Activated CD8-positive, alpha-beta memory T cell treated with anti-CD3 and anti-CD28 coated beads, Interleukin-2, amount 10 ng/mL, durations not matched to agents 7 days and 5 days (primary cell): Measurements from ENCODE around the gene OBI1. TPM values are rescaled to one million over a fixed set of nuclear protein-coding genes. Genes with fewer than 3 reads are reported as not detected.

ENCODE experiments used
- ATAC-seq: fragments of 150-1000 bp; cut with Tn5 transposase; one replicate; pipeline ENCODE4 v1.10.0; 2021; ENCODE audit warnings: moderate library complexity
- CTCF ChIA-PET: fragments of 350-600 bp; sonication (Branson Sonifier 250); formaldehyde crosslinking; loops from one replicate; lab custom pipeline; 2021; ENCODE audit warnings: antibody characterized with exemption; lab: Charles Lee
- DNase-seq: peaks from one replicate; pipeline ENCODE4 v3.0.0-alpha.2; 2020
- H3K27ac Mint-ChIP-seq: one replicate; pipeline ENCODE4 v1.8.0; 2021; ENCODE audit warnings: mild to moderate bottlenecking, mixed read lengths
- H3K27me3 Mint-ChIP-seq: one replicate; pipeline ENCODE4 v1.8.0; 2021; ENCODE audit warnings: mixed read lengths
- H3K36me3 Mint-ChIP-seq: one replicate; pipeline ENCODE4 v1.8.0; 2021; ENCODE audit warnings: mild to moderate bottlenecking, mixed read lengths
- H3K4me1 Mint-ChIP-seq: one replicate; pipeline ENCODE4 v1.8.0; 2021; ENCODE audit warnings: mixed read lengths
- H3K4me3 Mint-ChIP-seq: one replicate; pipeline ENCODE4 v1.8.0; 2021; ENCODE audit warnings: mild to moderate bottlenecking, moderate library complexity, mixed read lengths
- H3K9me3 Mint-ChIP-seq: one replicate; pipeline ENCODE4 v1.8.0; 2022; ENCODE audit warnings: low read depth, mixed read lengths
- total RNA-seq, 2 experiments: library from RNA; stranded (reverse); gene quantifications; one replicate each; pipeline ENCODE4 v1.2.3, GENCODE V29; 2021

Gene OBI1
- total RNA-seq, 2 experiments from 2014 or later: 18.1 to 21.1 TPM

GRCh38 chr13:78604782-78605611 lies 54.0 kb downstream of the OBI1 start:
- peaks cover 47% of the 10 kb centered on the region for H3K4me1 Mint-ChIP-seq
- H3K4me3 Mint-ChIP-seq: no peak overlapping the region
- H3K27ac Mint-ChIP-seq: no peak overlapping the region
- H3K27me3 Mint-ChIP-seq: peaks cover 91% of the 10 kb centered on the region
- CTCF ChIA-PET: interaction anchor here (0.6 kb wide), 1 partner anchor 425 kb away, joined by 3 read pairs; no protein-coding TSS in a partner anchor
- DNase-seq (no peak), ATAC-seq (no peak)
- no peaks in the 10 kb centered on the region for H3K9me3 Mint-ChIP-seq
- peaks cover 7% of the 10 kb centered on the region for H3K36me3 Mint-ChIP-seq

- Mint-ChIP-seq H3K27ac (peak within 1 kb of the TSS; percentile 74), H3K4me1 (peaks cover 40% of the 10 kb centered on the region), H3K36me3 (peaks cover 7% of the 10 kb centered on the region), H3K9me3 (no peaks in the 10 kb centered on the region), H3K27me3 (peaks cover 91% of the 10 kb centered on the region), H3K4me3 (peak within 1 kb of the TSS; percentile 69)
- peak; percentile 91 for ATAC-seq
- DNase-seq: peak; percentile 84
- CTCF ChIA-PET: interaction anchor here (1.0 kb wide), 1 partner anchor 56 kb away, joined by 4 read pairs; the partner anchor contains the start of gene OBI1
Measured at GRCh38 chr13:78603240-78603957, 55.6 kb downstream of the OBI1 start, which contains the start of gene POU4F1. TSS of gene POU4F1 (minus strand) at chr13:78603552. CDS start at chr13:78603326, 226 bp downstream.

DNA sequence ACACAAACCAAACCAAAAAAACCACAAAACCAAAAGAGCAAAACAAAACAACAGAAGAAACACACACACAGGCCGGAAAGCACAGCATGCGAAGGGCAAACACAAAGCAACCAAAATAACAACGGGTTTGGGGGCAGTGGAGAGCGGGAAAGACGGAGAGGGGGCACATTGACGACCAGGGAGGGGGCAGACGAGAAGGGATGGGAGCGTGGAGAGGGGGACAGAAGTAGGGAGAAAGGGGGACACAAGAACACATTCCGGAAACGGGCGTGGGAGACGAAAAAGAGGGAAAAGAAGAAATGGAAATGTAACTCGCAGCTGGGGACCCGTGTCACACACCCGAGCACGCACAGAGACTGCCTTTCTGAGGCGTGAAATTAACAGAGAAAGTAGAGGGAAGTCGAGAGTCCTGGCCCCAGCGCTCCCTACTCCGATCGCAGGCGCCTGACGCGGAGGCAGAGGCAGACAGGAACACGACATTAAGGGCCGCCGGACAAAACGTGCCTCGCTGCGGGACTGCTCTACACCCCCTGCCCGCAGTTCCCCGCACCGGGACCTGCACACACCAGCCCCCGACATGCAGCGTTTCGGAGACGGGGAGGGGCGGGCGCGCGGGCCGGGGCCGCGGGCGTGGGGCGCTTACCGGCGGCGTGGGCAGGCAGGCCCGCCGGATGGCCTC lies 56.3 kb downstream of the OBI1 start:
- Mint-ChIP-seq H3K4me1 (peaks cover 36% of the 10 kb centered on the region), H3K27me3 (peaks cover 90% of the 10 kb centered on the region), H3K4me3 (peak overlapping the region; percentile 59), H3K36me3 (peaks cover 7% of the 10 kb centered on the region), H3K9me3 (no peaks in the 10 kb centered on the region), H3K27ac (peak overlapping the region; percentile 65)
- CTCF ChIA-PET: no interaction called here
- DNase-seq (no peak), ATAC-seq (peak; percentile 24)

- Mint-ChIP-seq H3K9me3 (no peaks in the 10 kb centered on the region), H3K27me3 (peaks cover 90% of the 10 kb centered on the region), H3K4me3 (peak overlapping the region; percentile 59), H3K27ac (peak overlapping the region; percentile 65), H3K4me1 (peaks cover 33% of the 10 kb centered on the region), H3K36me3 (peaks cover 7% of the 10 kb centered on the region)
- no peak for ATAC-seq
- CTCF ChIA-PET: no interaction called here
- no peak for DNase-seq
Measured at GRCh38 chr13:78601874-78602560, 56.9 kb downstream of the OBI1 start.

DNA sequence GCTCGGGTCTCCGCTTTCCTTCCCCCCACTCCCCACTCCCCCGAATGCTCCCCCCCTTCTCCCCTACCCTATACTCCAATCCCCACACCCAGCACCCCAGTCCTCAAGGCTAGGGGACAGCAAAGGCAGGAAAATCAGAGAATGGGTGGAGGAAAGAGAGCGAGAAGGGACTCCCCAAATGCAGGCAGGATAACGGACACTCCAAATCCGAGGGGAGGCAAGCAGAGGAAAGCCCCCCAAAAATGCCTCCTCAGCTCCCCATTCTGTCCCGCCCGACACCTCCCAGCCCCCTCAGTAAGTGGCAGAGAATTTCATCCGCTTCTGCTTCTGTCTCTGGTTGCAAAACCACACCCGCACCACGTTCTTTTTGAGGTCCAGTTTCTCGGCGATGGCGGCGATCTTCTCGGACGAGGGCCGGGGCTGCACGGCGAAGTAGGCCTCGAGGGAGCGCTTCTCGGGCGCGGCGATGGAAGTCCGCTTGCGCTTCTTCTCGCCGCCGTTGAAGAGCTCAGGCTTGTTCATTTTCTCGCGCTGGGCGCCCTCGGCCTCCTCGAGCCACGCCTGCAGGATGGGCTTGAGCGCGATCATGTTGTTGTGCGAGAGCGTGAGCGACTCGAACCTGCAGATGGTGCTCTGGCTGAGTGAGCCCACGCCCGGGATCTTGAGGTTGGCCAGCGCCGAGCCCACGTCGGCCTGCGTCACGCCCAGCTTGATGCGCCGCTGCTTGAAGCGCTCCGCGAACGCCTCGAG lies 57.7 kb downstream of the OBI1 start:
- peak overlapping the region; percentile 40 for H3K27ac Mint-ChIP-seq
- no peak for ATAC-seq

DNA sequence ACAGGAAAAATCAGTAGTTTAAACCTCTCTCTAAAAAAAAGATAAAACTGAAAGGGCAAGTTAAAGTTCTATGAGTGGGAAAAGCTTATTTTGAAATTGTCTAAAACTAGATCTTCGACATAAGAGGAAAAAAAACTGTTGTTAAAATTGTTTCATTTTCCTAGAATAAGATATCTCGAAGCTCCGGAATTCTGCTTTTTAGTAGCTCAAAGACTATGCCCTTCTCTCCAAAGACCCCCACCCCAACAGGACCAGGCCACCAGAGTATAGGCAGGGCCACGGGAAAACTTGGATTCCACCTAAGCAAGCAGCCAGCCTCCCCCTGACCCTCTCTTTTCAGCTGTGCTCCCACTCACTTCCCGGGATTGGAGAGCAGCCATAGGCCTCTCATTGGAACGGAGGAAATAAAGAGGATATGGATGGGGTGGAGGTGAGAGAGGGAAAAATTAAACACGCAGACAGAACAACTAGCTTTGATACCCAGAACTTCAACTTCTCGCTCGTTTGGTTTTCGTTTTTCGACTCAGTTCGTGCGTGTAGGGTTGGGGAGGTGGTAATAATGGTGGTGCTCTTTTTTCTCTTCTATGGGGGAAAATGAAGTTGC lies 58.6 kb downstream of the OBI1 start:
- DNase-seq (no peak), ATAC-seq (no peak)
- peaks cover 7% of the 10 kb centered on the region for H3K36me3 Mint-ChIP-seq
- H3K4me3 Mint-ChIP-seq: peak overlapping the region; percentile 13
- H3K27me3 Mint-ChIP-seq: peaks cover 88% of the 10 kb centered on the region
- CTCF ChIA-PET: no interaction called here
- peaks cover 31% of the 10 kb centered on the region for H3K4me1 Mint-ChIP-seq
- peak overlapping the region; percentile 40 for H3K27ac Mint-ChIP-seq
- H3K9me3 Mint-ChIP-seq: no peaks in the 10 kb centered on the region

More for the DNA sequence above, 57.7 kb downstream of the OBI1 start:
- peaks cover 31% of the 10 kb centered on the region for H3K4me1 Mint-ChIP-seq
- CTCF ChIA-PET: no interaction called here
- H3K27me3 Mint-ChIP-seq: peaks cover 89% of the 10 kb centered on the region
- peaks cover 7% of the 10 kb centered on the region for H3K36me3 Mint-ChIP-seq
- no peaks in the 10 kb centered on the region for H3K9me3 Mint-ChIP-seq
- H3K4me3 Mint-ChIP-seq: peak overlapping the region; percentile 13
- DNase-seq: no peak

- H3K36me3 Mint-ChIP-seq: peaks cover 7% of the 10 kb centered on the region
- ATAC-seq (no peak), DNase-seq (no peak)
- H3K4me1 Mint-ChIP-seq: peaks cover 29% of the 10 kb centered on the region
- H3K9me3 Mint-ChIP-seq: no peaks in the 10 kb centered on the region
- no peak overlapping the region for H3K27ac Mint-ChIP-seq
- H3K4me3 Mint-ChIP-seq: no peak overlapping the region
- H3K27me3 Mint-ChIP-seq: peaks cover 87% of the 10 kb centered on the region
- CTCF ChIA-PET: no interaction called here
Measured at GRCh38 chr13:78599645-78600279, 59.2 kb downstream of the OBI1 start.

- Mint-ChIP-seq H3K9me3 (no peaks in the 10 kb centered on the region), H3K36me3 (peaks cover 7% of the 10 kb centered on the region), H3K4me3 (no peak overlapping the region), H3K27me3 (peaks cover 87% of the 10 kb centered on the region), H3K4me1 (peaks cover 25% of the 10 kb centered on the region), H3K27ac (no peak overlapping the region)
- CTCF ChIA-PET: no interaction called here
- DNase-seq (no peak), ATAC-seq (no peak)
Measured at GRCh38 chr13:78598966-78599644, 59.9 kb downstream of the OBI1 start.

DNA sequence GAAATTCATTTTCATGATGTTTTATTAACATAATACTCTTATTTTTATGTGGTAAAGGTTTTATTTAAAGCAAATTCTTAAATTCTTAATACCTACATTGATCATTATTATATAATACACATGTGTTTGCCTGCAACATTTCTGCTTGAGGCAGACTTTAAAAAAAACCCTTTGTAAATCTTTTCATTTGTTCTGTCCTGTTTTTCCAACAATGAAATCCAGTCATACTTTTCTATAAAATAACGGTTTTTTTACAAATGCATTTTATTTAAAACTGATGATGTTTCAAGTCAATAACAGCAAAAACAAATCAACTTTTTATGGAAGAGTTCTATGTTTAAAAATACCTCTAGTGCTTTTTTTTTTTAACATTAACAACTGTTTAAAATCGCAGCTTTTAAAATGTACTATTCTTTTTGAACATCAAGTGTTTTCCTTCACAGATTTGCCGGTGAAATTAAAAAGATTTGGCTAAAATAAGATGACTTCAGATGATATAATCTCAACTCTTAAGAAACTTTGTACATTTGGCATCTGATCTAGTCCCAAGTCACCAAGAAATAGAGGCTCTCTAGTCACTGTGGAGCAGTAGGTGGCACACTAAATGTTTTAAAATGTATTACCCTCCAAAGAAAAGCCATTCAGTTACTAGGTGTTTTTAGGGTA lies 60.7 kb downstream of the OBI1 start:
- Mint-ChIP-seq H3K4me3 (no peak overlapping the region), H3K27ac (no peak overlapping the region), H3K36me3 (peaks cover 7% of the 10 kb centered on the region), H3K4me1 (peaks cover 18% of the 10 kb centered on the region), H3K27me3 (peaks cover 87% of the 10 kb centered on the region), H3K9me3 (no peaks in the 10 kb centered on the region)
- DNase-seq (no peak), ATAC-seq (no peak)
- CTCF ChIA-PET: no interaction called here

- Mint-ChIP-seq H3K36me3 (peaks cover 7% of the 10 kb centered on the region), H3K9me3 (no peaks in the 10 kb centered on the region), H3K27ac (peak overlapping the region; percentile 11), H3K27me3 (peaks cover 91% of the 10 kb centered on the region), H3K4me1 (peaks cover 15% of the 10 kb centered on the region), H3K4me3 (no peak overlapping the region)
- ATAC-seq: no peak
- CTCF ChIA-PET: no interaction called here
- no peak for DNase-seq
Measured at GRCh38 chr13:78597602-78597932, 61.4 kb downstream of the OBI1 start.
